ENCODE results near the gene UBE2L3.
"Not testable (repeated sequence)": the region's sequence is repeated elsewhere in the genome, so short reads cannot be mapped to it uniquely, and the experiment has no call there.

Gene UBE2L3

DNA sequence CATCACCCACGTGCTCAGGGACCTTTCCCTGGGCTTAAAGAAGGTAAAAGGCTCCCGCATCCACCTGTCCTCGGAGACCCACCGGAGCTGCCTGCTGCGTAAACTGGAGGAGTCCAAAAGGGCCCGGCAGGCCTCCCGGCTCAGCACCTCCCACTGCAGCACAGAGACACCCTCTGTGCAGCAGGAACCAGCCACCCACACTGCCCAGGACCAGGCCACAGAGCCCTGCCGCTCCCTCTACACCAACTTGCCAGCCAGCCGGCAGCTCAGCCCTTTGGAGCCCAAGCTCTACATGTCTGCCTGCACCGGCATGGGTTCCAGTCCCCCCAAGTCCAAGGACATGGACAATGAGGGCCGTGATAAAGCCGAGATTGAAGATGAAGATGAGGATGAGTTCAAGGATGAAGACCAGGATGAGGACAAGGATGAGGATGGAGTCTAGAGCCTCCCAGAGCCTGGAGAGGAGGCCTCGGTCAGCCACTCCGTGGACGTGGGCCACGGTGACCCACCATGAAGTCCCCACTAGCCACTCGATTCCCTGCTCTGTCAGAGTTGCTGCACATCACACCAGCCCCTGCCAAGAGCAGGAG, 69.2 kb downstream of the UBE2L3 start:
- TF ChIP-seq, protein P1, sequence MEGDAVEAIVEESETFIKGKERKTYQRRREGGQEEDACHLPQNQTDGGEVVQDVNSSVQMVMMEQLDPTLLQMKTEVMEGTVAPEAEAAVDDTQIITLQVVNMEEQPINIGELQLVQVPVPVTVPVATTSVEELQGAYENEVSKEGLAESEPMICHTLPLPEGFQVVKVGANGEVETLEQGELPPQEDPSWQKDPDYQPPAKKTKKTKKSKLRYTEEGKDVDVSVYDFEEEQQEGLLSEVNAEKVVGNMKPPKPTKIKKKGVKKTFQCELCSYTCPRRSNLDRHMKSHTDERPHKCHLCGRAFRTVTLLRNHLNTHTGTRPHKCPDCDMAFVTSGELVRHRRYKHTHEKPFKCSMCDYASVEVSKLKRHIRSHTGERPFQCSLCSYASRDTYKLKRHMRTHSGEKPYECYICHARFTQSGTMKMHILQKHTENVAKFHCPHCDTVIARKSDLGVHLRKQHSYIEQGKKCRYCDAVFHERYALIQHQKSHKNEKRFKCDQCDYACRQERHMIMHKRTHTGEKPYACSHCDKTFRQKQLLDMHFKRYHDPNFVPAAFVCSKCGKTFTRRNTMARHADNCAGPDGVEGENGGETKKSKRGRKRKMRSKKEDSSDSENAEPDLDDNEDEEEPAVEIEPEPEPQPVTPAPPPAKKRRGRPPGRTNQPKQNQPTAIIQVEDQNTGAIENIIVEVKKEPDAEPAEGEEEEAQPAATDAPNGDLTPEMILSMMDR (IDR thresholded peaks at IDR 0.05; ENCODE audit: low read depth, low read length): no peak
- H3K4me3 ChIP-seq (replicated peaks in 1 of 2; ENCODE audit: low read depth in 2 of 2, low read length in 2 of 2): no peak overlapping the region
- no peak for DNase-seq (ENCODE audit: low read depth in 2 of 2)

DNA sequence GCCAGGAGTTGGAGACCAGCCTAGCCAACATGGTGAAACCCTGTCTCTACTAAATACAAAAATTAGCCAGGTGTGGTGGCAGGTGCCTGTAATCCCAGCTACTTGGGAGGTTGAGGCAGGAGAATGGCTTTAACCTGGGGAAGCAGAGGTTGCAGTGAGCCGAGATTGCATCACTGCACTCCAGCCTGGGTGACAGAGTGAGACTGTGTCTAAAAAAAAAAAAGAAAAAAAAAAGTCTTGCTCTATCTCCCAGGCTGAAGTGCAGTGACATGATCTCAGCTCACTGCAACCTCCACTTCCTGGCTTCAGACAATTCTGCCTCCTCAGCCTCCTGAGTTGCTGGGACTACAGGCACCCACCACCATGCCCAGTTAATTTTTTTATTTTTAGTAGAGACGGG, 69.9 kb downstream of the UBE2L3 start:
- not testable (repeated sequence) for H3K4me3 ChIP-seq (replicated peaks in 1 of 2; ENCODE audit: low read depth in 2 of 2, low read length in 2 of 2); DNase-seq (ENCODE audit: low read depth in 2 of 2)

DNA sequence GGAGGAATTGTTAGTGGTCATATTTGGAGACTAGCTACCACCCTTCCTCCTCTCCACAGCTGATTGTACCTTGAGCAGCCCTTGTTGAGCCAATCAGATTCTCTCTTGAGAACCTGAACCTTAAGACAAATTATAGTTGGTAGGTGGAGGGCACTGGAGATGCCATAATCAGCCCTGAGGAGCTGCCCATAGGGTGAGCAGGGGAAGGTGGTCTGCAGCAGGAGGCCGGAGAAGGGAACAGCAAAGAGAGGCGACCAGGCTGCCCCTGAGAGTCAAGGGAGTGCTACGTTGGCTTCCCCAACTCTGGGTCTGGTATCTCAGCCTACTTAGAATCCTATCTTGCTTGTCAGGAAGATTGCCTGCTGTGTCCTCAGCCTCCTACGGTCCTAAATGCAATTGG, 71.8 kb downstream of the UBE2L3 start:
- H3K4me3 ChIP-seq (replicated peaks in 1 of 2; ENCODE audit: low read depth in 2 of 2, low read length in 2 of 2): no peak overlapping the region
- DNase-seq (ENCODE audit: low read depth in 2 of 2): no peak
- TF ChIP-seq, protein P1 (IDR thresholded peaks at IDR 0.05; ENCODE audit: low read depth, low read length): no peak

DNA sequence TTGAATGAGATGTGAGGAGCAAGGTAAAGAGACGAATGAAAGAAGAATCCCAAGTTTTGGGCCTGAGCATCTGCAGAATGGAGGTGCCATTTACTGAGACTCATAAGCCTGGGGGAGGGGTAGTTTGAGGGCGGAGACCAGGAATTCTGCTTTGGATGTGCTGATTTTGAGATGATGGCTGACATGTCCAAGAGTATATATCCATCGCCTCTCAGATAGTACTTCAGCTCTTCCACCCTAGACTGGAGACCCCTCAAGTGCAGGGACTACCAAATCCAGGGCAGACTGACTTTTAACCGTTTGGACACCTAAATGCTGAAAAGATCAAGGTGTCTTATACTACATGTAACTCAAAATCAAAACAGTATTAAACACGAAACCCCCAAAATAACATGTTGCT, 73.3 kb downstream of the UBE2L3 start:
- TF ChIP-seq, protein P1 (IDR thresholded peaks at IDR 0.05; ENCODE audit: low read depth, low read length): no peak
- no peak for DNase-seq (ENCODE audit: low read depth in 2 of 2)
- H3K4me3 ChIP-seq (replicated peaks in 1 of 2; ENCODE audit: low read depth in 2 of 2, low read length in 2 of 2): no peak overlapping the region

DNA sequence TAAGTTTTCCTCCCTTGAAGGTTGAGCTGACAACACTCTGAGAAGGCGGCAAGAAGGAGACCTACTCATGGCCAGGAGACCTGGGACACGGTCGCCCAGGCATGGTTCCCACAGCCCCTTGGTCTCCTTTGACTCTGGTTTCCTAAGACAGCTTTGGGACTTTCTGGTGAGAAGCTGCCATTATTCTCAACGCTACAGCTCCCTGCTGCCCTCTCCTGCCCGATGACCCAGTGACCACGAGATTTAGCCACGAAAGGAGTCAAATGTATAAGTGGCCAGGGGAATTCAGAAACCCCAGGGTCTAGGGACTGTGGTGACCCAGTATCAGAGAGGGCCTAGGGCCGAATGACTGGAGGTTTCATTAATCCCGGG, 73.9 kb downstream of the UBE2L3 start:
- TF ChIP-seq, protein P1 (IDR thresholded peaks at IDR 0.05; ENCODE audit: low read depth, low read length): peak; percentile 62
- DNase-seq (ENCODE audit: low read depth in 2 of 2): peak; percentile 65 to 70
- H3K4me3 ChIP-seq (replicated peaks in 1 of 2; ENCODE audit: low read depth in 2 of 2, low read length in 2 of 2): peak overlapping the region; percentile 47 to 51

DNA sequence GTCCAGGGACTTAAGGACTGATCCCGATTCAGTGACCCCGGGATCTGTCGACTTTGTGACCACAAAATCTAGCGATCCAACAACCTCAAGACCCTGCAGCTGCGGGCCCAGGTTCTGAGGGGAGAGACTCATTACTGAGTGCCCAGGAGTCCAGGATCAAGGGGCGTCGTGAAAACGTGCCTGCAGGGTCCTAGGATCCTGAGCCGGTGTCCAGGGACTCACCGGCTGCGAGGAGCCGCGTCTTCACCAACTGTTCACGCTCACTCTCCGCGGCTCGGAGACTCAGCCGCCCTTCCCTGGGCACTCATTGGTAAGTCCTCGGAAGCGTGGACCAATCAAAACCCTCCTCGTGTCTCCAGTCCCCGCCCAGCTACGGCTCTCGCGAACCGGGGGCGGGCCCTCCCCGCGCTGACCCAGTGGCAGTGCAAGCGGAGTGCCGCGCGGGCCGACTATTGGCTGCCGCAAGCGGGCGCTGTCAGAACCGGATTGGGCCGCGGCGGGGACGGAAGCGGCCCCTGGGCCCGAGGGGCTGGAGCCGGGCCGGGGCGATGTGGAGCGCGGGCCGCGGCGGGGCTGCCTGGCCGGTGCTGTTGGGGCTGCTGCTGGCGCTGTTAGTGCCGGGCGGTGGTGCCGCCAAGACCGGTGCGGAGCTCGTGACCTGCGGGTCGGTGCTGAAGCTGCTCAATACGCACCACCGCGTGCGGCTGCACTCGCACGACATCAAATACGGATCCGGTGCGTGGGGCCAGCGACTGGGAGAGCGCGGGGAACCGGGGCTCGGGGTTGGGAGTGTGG, 74.5 kb downstream of the UBE2L3 start, which contains the start of gene SDF2L1:
TSS of gene SDF2L1 (plus strand) at position 514 of the 795 bp plus-strand sequence. CDS start at position 549, 35 bp downstream.
- H3K4me3 ChIP-seq (replicated peaks in 1 of 2; ENCODE audit: low read depth in 2 of 2, low read length in 2 of 2): peak within 1 kb of the TSS; percentile 86 to 88
- TF ChIP-seq, protein P1 (IDR thresholded peaks at IDR 0.05; ENCODE audit: low read depth, low read length): no peak
- DNase-seq (ENCODE audit: low read depth in 2 of 2): peak; percentile 99

DNA sequence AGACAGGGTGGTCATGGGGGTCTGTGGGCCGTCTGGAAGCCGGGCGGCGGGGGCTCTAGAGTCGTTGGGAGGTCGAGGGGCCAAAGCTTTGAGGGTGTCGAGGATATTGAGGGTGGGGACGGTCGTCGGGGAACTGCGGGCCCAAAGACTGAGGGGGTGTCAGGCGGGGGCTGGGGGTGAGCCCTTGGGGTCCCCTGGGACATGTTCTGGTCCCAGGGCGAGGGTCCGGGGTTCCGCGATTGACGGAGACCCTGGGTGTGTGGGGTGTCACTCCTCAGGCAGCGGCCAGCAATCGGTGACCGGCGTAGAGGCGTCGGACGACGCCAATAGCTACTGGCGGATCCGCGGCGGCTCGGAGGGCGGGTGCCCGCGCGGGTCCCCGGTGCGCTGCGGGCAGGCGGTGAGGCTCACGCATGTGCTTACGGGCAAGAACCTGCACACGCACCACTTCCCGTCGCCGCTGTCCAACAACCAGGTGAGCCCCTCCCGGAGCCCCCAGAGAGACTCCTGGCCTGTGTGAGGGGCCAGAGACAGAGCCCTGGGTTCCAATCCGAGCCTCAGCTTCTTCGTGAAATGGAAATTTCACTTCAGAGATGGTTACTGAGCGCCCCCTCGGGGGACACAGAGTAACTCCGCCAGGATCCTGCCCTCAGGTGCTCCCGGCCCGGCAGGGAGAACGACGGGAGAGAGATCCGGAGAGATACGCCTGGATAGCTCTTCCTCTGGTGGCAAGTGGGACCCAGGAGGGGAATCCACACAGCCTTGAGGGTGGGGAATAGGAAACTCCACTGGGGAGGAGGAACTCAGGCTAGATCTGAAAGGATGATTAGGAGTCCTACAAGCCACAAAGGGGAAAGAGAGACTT, 75.3 kb downstream of the UBE2L3 start:
- peak; percentile 50 to 63 for DNase-seq (ENCODE audit: low read depth in 2 of 2)
- TF ChIP-seq, protein P1 (IDR thresholded peaks at IDR 0.05; ENCODE audit: low read depth, low read length): peak; percentile 65
- H3K4me3 ChIP-seq (replicated peaks in 1 of 2; ENCODE audit: low read depth in 2 of 2, low read length in 2 of 2): peak overlapping the region; percentile 86 to 88

Data from cardiac fibroblast (primary cell).